ENCODE results near the gene SVEP1.

SVEP1 gene

GRCh38 chr9:110528645-110529044, 50.9 kb downstream of the SVEP1 start:
- DNase-seq: no peak

- DNase-seq: no peak
These were observed 53.1 kb downstream of the SVEP1 start for GRCh38 chr9:110526426-110526825.

- peak in 1 of 58 donors; percentile 2 for DNase-seq
These were observed 58.3 kb downstream of the SVEP1 start for GRCh38 chr9:110521206-110521605.

GRCh38 chr9:110520120-110520701, 59.3 kb downstream of the SVEP1 start:
- no peak for DNase-seq

GRCh38 chr9:110517483-110517882, 62.1 kb downstream of the SVEP1 start:
- no peak for DNase-seq

- no peak for DNase-seq
These were observed 64.6 kb downstream of the SVEP1 start for GRCh38 chr9:110514897-110515296.

- no peak for DNase-seq
These were observed 66.7 kb downstream of the SVEP1 start for GRCh38 chr9:110512817-110513216.

GRCh38 chr9:110509792-110510191, 69.7 kb downstream of the SVEP1 start:
- DNase-seq: no peak

GRCh38 chr9:110502842-110503241, 76.7 kb downstream of the SVEP1 start:
- DNase-seq: no peak

- no peak for DNase-seq
These were observed 79.9 kb downstream of the SVEP1 start for GRCh38 chr9:110499608-110500007.

- no peak for DNase-seq
These were observed 92.3 kb downstream of the SVEP1 start for GRCh38 chr9:110487196-110487595.

GRCh38 chr9:110486218-110486617, 93.3 kb downstream of the SVEP1 start:
- no peak for DNase-seq

- DNase-seq: no peak
These were observed 100.1 kb downstream of the SVEP1 start for GRCh38 chr9:110479481-110479880.

- no peak for DNase-seq
These were observed 103.3 kb downstream of the SVEP1 start for GRCh38 chr9:110476251-110476650.

- DNase-seq: no peak
These were observed 107.4 kb downstream of the SVEP1 start for GRCh38 chr9:110472111-110472510.

GRCh38 chr9:110468950-110469349, 110.6 kb downstream of the SVEP1 start:
- no peak for DNase-seq

- no peak for DNase-seq
These were observed 114.4 kb downstream of the SVEP1 start for GRCh38 chr9:110465190-110465589.

GRCh38 chr9:110464321-110464720, 115.2 kb downstream of the SVEP1 start:
- DNase-seq: no peak

GRCh38 chr9:110463499-110463898, 116.0 kb downstream of the SVEP1 start:
- DNase-seq: no peak

GRCh38 chr9:110457245-110457644, 122.3 kb downstream of the SVEP1 start:
- no peak for DNase-seq

GRCh38 chr9:110456681-110457080, 122.9 kb downstream of the SVEP1 start:
- no peak for DNase-seq

- DNase-seq: no peak
These were observed 123.7 kb downstream of the SVEP1 start for GRCh38 chr9:110455860-110456259.

GRCh38 chr9:110452227-110452801, 127.2 kb downstream of the SVEP1 start:
- no peak for DNase-seq

- no peak for DNase-seq
These were observed 127.8 kb downstream of the SVEP1 start for GRCh38 chr9:110451726-110452125.

Data from anterior cingulate cortex (tissue), 58 donors.